ENCODE data around the gene CLUH. TPM values are rescaled to one million over a fixed set of nuclear protein-coding genes. Genes with fewer than 3 reads are reported as not detected.

Gene CLUH
- total and polyA plus RNA-seq, 9 donors = 11.5 to 57.9 (median 42.6) TPM

GRCh38 chr17:2705888-2706795 is 5.4 kb downstream of the CLUH start:
- Histone ChIP-seq H3K4me3 (no peak overlapping the region), H3K4me1 (ENCODE audit: insufficient read depth) (peaks cover 17% of the 10 kb centered on the region), H3K36me3 (no peaks in the 10 kb centered on the region), H3K9me3 (no peaks in the 10 kb centered on the region), H3K27ac (no peak overlapping the region), H3K27me3 (no peaks in the 10 kb centered on the region)
- intact Hi-C loops (cut with DNase I) = loop anchor here in 1 of 4 donors (10.0 kb wide), 1 partner anchor 111 kb away; the partner anchor contains the start of gene PAFAH1B1
- DNase-seq = peak in 1 of 5 donors; percentile 19
- 85 to 89% (median 89%) methylated on average over 25 of the region's 25 CpGs for WGBS, 3 donors
- TF ChIP-seq, protein P1, sequence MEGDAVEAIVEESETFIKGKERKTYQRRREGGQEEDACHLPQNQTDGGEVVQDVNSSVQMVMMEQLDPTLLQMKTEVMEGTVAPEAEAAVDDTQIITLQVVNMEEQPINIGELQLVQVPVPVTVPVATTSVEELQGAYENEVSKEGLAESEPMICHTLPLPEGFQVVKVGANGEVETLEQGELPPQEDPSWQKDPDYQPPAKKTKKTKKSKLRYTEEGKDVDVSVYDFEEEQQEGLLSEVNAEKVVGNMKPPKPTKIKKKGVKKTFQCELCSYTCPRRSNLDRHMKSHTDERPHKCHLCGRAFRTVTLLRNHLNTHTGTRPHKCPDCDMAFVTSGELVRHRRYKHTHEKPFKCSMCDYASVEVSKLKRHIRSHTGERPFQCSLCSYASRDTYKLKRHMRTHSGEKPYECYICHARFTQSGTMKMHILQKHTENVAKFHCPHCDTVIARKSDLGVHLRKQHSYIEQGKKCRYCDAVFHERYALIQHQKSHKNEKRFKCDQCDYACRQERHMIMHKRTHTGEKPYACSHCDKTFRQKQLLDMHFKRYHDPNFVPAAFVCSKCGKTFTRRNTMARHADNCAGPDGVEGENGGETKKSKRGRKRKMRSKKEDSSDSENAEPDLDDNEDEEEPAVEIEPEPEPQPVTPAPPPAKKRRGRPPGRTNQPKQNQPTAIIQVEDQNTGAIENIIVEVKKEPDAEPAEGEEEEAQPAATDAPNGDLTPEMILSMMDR (IDR thresholded peaks at IDR 0.05) = no peak
- TF ChIP-seq POLR2A (IDR thresholded peaks at IDR 0.05) (no peak), EP300 (IDR thresholded peaks at IDR 0.05) (no peak)

- Histone ChIP-seq H3K4me3 (no peak overlapping the region), H3K9me3 (no peaks in the 10 kb centered on the region), H3K36me3 (no peaks in the 10 kb centered on the region), H3K4me1 (ENCODE audit: insufficient read depth) (peaks cover 15% of the 10 kb centered on the region), H3K27me3 (no peaks in the 10 kb centered on the region), H3K27ac (no peak overlapping the region)
- DNase-seq = peak in 1 of 5 donors; percentile 8
- TF ChIP-seq EP300 (IDR thresholded peaks at IDR 0.05) = no peak
- TF ChIP-seq, protein P1 (IDR thresholded peaks at IDR 0.05) = no peak
- TF ChIP-seq POLR2A (IDR thresholded peaks at IDR 0.05) = no peak
- 79 to 86% (median 82%) methylated on average over 7 of the region's 7 CpGs for WGBS, 3 donors
- intact Hi-C loops (cut with DNase I) = loop anchor here in 1 of 4 donors (10.0 kb wide), 1 partner anchor 110 kb away; the partner anchor contains the start of gene PAFAH1B1
Observed at GRCh38 chr17:2705263-2705662, 6.3 kb downstream of the CLUH start.

DNA sequence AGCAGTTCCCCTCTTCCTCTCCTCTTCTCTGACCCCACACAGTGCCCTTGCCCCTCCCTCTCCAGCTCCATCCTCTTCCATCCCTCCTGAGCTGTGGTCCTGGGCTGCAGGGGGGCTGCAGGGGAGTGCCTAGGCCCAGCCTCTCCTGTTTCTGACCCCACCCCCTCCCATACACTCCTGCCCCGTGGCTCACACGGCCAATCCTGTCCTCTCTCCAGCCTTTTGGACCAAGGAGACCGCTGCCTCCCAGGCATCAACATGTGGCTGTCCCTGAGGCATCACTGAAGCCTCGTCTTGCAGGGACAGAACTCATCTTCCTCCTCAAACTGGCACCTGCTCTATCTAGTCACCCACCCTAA is 6.7 kb downstream of the CLUH start:
- TF ChIP-seq POLR2A (IDR thresholded peaks at IDR 0.05) (no peak), EP300 (IDR thresholded peaks at IDR 0.05) (no peak)
- TF ChIP-seq, protein P1 (IDR thresholded peaks at IDR 0.05) = no peak
- no peaks in the 10 kb centered on the region for H3K27me3 ChIP-seq
- peaks cover 11% of the 10 kb centered on the region for H3K4me1 ChIP-seq (ENCODE audit: insufficient read depth)
- no peak overlapping the region for H3K27ac ChIP-seq
- H3K36me3 ChIP-seq = no peaks in the 10 kb centered on the region
- intact Hi-C loops (cut with DNase I) = loop anchor here in 1 of 4 donors (10.0 kb wide), 1 partner anchor 110 kb away; the partner anchor contains the start of gene PAFAH1B1
- DNase-seq = peak in 1 of 5 donors; percentile 16
- no peaks in the 10 kb centered on the region for H3K9me3 ChIP-seq
- no peak overlapping the region for H3K4me3 ChIP-seq
- 63 to 71% (median 67%) methylated on average over 4 of the region's 4 CpGs for WGBS, 3 donors

DNA sequence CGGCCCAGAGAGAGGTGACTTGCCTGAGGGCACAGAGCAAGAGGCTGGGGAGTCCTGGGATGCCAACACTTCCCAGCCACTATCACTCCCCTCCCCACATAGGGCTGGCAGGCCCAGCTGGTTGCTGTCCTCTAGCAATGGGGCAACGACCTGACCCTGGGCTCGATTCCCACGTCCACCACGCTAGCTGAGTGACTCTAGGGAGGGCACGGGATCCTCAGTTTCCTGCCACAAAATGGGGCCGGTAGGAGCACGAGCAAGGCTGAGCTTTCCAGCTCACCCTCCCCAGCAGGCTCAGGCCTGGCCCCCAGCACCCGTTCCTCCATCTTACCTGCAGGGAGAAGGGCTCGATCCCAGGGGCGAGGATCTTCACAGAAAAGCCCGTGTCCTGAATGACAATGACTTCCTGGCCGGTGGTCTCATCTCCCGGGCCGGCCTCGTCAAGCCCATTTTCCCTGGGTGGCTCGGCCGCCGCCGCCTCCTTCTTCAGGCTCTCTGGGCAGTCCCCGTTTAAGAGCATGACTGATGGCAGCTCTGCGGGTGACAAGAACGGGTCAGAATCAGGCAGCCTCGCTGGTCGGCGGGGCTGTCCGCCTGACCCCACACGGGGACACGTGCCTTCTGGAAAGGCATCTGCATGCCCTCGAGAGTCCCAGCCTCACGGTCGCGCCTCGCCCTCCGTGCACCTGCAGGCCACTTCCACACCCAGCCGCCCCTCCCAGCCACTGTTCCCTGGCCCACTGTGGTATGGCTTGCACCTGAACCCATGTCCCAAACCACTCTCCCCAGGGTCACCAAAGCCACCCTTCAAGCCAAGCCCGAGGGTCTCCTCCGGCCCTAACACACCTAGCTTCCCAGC is 7.3 kb downstream of the CLUH start:
- intact Hi-C loops (cut with DNase I) = loop anchor here in 1 of 4 donors (10.0 kb wide), 1 partner anchor 109 kb away; the partner anchor contains the start of gene PAFAH1B1

More for the DNA sequence above, 7.3 kb downstream of the CLUH start:
- WGBS, 3 donors = 80 to 84% (median 82%) methylated on average over 34 to 38 of the region's 38 CpGs
- Histone ChIP-seq H3K9me3 (no peaks in the 10 kb centered on the region), H3K27ac (no peak overlapping the region), H3K4me1 (ENCODE audit: insufficient read depth) (peaks cover 11% of the 10 kb centered on the region), H3K4me3 (no peak overlapping the region), H3K36me3 (no peaks in the 10 kb centered on the region), H3K27me3 (no peaks in the 10 kb centered on the region)
- DNase-seq = peak in 3 of 5 donors; percentile 10 to 29 (median 26)
- TF ChIP-seq, protein P1 (IDR thresholded peaks at IDR 0.05) = no peak
- TF ChIP-seq EP300 (IDR thresholded peaks at IDR 0.05) = no peak
- TF ChIP-seq POLR2A (IDR thresholded peaks at IDR 0.05) = no peak

Data from ovary (tissue), 9 donors.